ENCODE results near the gene PRSS57.

Gene PRSS57

GRCh38 chr19:711254-711653 is 16.0 kb upstream of the PRSS57 start:
- no peak overlapping the region for H3K4me3 ChIP-seq (ENCODE audit: low read depth, low read length)

GRCh38 chr19:710767-711166 is 15.5 kb upstream of the PRSS57 start:
- H3K4me3 ChIP-seq (ENCODE audit: low read depth, low read length): no peak overlapping the region
- no peak for TF ChIP-seq CTCF (IDR thresholded peaks at IDR 0.05; ENCODE audit: borderline replicate concordance, insufficient read depth, low read depth, low read length)

More at GRCh38 chr19:711254-711653, 16.0 kb upstream of the PRSS57 start:
- TF ChIP-seq CTCF (IDR thresholded peaks at IDR 0.05; ENCODE audit: borderline replicate concordance, insufficient read depth, low read depth, low read length): no peak

- TF ChIP-seq CTCF (IDR thresholded peaks at IDR 0.05; ENCODE audit: borderline replicate concordance, insufficient read depth, low read depth, low read length): no peak
- H3K4me3 ChIP-seq (ENCODE audit: low read depth, low read length): no peak overlapping the region
These were observed 14.8 kb upstream of the PRSS57 start for GRCh38 chr19:709965-710571.

- TF ChIP-seq CTCF (IDR thresholded peaks at IDR 0.05; ENCODE audit: borderline replicate concordance, insufficient read depth, low read depth, low read length): no peak
- H3K4me3 ChIP-seq (ENCODE audit: low read depth, low read length): no peak overlapping the region
These were observed 14.1 kb upstream of the PRSS57 start for GRCh38 chr19:709196-709964.

GRCh38 chr19:708154-709143 is 13.2 kb upstream of the PRSS57 start, which contains the start of gene PALM:
PALM (plus strand) TSS chr19:708935; CDS start chr19:709147, 212 bp downstream.
- H3K4me3 ChIP-seq (ENCODE audit: low read depth, low read length): no peak within 1 kb of the TSS
- TF ChIP-seq CTCF (IDR thresholded peaks at IDR 0.05; ENCODE audit: borderline replicate concordance, insufficient read depth, low read depth, low read length): no peak

GRCh38 chr19:704447-704741 is 9.1 kb upstream of the PRSS57 start:
- no peak overlapping the region for H3K4me3 ChIP-seq (ENCODE audit: low read depth, low read length)
- TF ChIP-seq CTCF (IDR thresholded peaks at IDR 0.05; ENCODE audit: borderline replicate concordance, insufficient read depth, low read depth, low read length): no peak
